Aorta (tissue), 5 donors: ENCODE results near the gene TRIM69. TPM values are rescaled to one million over a fixed set of nuclear protein-coding genes. Genes with fewer than 3 reads are reported as not detected.

Experiments
- ATAC-seq: fragments of 200-7000 bp; cut with Tn5 transposase; one replicate; pipeline ENCODE4 v1.9.1; 2022; ENCODE audit warnings: moderate library complexity; ENCODE audit not compliant: low FRiP score
- DNase-seq, 2 donors: peaks; one replicate each; pipeline ENCODE4 v3.0.0-alpha.2; 2020
- H3K27ac ChIP-seq, 2 donors: one replicate each; pipeline ENCODE4 v1.5.1; 2013; ENCODE audit warnings: low read length in 2 of 2, mild to moderate bottlenecking in 2 of 2, moderate library complexity in 2 of 2, control low read depth in 1 of 2, inconsistent platforms in 1 of 2, low read depth in 1 of 2
- H3K27me3 ChIP-seq, 2 donors: one replicate each; pipeline ENCODE4 v1.6.1; 2013; ENCODE audit warnings: control low read depth in 1 of 2, low read length in 1 of 2, mild to moderate bottlenecking in 1 of 2, moderate library complexity in 1 of 2; ENCODE audit not compliant: insufficient read depth in 2 of 2, control insufficient read depth in 1 of 2
- H3K36me3 ChIP-seq, 2 donors: one replicate each; pipeline ENCODE4 v1.6.1; 2013; ENCODE audit warnings: control low read depth in 1 of 2, low read length in 1 of 2, mild to moderate bottlenecking in 1 of 2; ENCODE audit not compliant: insufficient read depth in 2 of 2, control insufficient read depth in 1 of 2
- H3K4me1 ChIP-seq, 2 donors: one replicate each; pipeline ENCODE4 v1.6.1; 2013; ENCODE audit warnings: low read length in 2 of 2, control low read depth in 1 of 2, mild to moderate bottlenecking in 1 of 2, moderate library complexity in 1 of 2; ENCODE audit not compliant: insufficient read depth in 2 of 2, control insufficient read depth in 1 of 2
- H3K4me3 ChIP-seq, 2 donors: one replicate each; pipeline ENCODE4 v1.5.1; 2013; ENCODE audit warnings: low read length in 2 of 2, control low read depth in 1 of 2, mild to moderate bottlenecking in 1 of 2
- H3K9me3 ChIP-seq: one replicate; pipeline ENCODE4 v1.6.1; 2013; ENCODE audit warnings: mild to moderate bottlenecking, low read length; ENCODE audit not compliant: control insufficient read depth
- WGBS, 2 donors: extraction: QIAGEN DNeasy Blood & Tissue Kit; methylation state at CpG; one replicate each; pipeline ENCODE4 v1.1.7; 2013; 5-methylcytosine and 5-hydroxymethylcytosine counted together
- intact Hi-C, 2 donors: fragments of 100-400 bp; cut with DNase I; formaldehyde crosslinking; loops; one replicate each; pipeline versions ENCODE4 v1.14.2 to v1.15.0; 2022
- polyA plus RNA-seq, 2 donors: library from polyadenylated mRNA; stranded (reverse); fragments of 200-250 nt; gene quantifications; one replicate each; pipeline ENCODE4 v1.2.3, GENCODE V29; 2013
- total RNA-seq, 2 donors: library from RNA; stranded (reverse); fragmentation: NEBNext Ultra II Directional; extraction: Animal tissue kit (Norgen Biotek cat#: 25700); gene quantifications; one replicate each; pipeline ENCODE4 v1.2.1, GENCODE V29; 2021
- donor health status: healthy with polysubstance abuse.
- donor health status: Bipolar disorder and iron deficiency.
- donor health status: DM: no; HTN: no; CAD: no.
- donor health status: DM: no; HTN: no; CAD: no.
- donor health status: DM: yes; HTN: yes; CAD: no.

The TRIM69 gene
- total and polyA plus RNA-seq, 4 donors: 15.0 to 28.6 (median 15.8) TPM

- Histone ChIP-seq H3K9me3 (no peaks in the 10 kb centered on the region), H3K4me3 (no peak overlapping the region), H3K27me3 (no peaks in the 10 kb centered on the region), H3K4me1 (no peaks in the 10 kb centered on the region), H3K27ac (no peak overlapping the region), H3K36me3 (no peaks in the 10 kb centered on the region)
- ATAC-seq: no peak
- no peak for DNase-seq
- intact Hi-C loops: no loop called here
- 58 to 63% methylated on average over 3 of the region's 3 CpGs for WGBS, 2 donors
These were observed 76.9 kb downstream of the TRIM69 start for GRCh38 chr15:44813231-44813630.

Other genes with a start within 250 kb of the TRIM69 start
- gene EIF3J, start 199.4 kb upstream of the TRIM69 start, total RNA-seq: 10 to 100 TPM; 61.7 to 65.9 TPM
- gene EIF3J, start 199.4 kb upstream of the TRIM69 start, polyA plus RNA-seq: 10 to 100 TPM; 30.2 to 51.5 TPM
- gene SPG11, start 72.9 kb upstream of the TRIM69 start, total RNA-seq: 10 to 100 TPM; 61.1 to 96.3 TPM
- gene SPG11, start 72.9 kb upstream of the TRIM69 start, polyA plus RNA-seq: 10 to 100 TPM in 1 of 2 donors, 1 to 10 TPM in 1; 8.3 to 25.9 TPM
- gene PATL2, start 25.2 kb upstream of the TRIM69 start, total RNA-seq: 1 to 10 TPM; 1.3 to 2.2 TPM
- gene PATL2, start 25.2 kb upstream of the TRIM69 start, polyA plus RNA-seq: under 1 TPM in 1 of 2 donors, not detected in 1; 0.23 TPM
- gene B2M, start 25.0 kb upstream of the TRIM69 start, total RNA-seq: 1,000 to 10,000 TPM; 2,130 to 2,403 TPM
- 1,000 to 10,000 TPM; 3,644 to 4,026 TPM for gene B2M, start 25.0 kb upstream of the TRIM69 start, polyA plus RNA-seq
- not detected for gene TERB2, start 220.2 kb downstream of the TRIM69 start, total RNA-seq
- not detected for gene TERB2, start 220.2 kb downstream of the TRIM69 start, polyA plus RNA-seq